HG03039 (cell line): Measurements from ENCODE around the gene RAB42.

ENCODE experiments used
- ATAC-seq: cut with Tn5 transposase; IDR thresholded peaks from one replicate; pipeline ENCODE4 v1.9.1; 2021; ENCODE audit warnings: mild to moderate bottlenecking, moderate library complexity; ENCODE audit not compliant: unreplicated experiment

The RAB42 gene

DNA sequence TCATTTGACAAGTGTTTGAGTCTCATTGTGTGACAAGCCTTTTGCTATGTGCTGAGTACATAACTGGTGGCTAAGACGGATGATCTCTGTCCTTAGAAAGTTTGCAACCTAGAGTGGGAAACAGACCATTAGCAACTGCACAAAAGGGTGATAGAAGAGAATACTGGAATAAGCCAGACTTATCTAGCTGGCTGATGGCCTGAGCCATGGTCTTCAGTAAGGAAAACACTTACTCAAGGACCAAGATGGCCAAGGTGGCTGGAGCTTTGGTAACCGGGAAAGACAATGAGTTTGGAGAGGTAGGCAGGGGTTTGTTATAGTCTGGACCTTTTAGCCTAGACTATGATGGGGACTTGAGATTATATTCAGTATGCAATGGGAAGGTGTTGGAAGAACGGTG lies 52.4 kb downstream of the RAB42 start:
- no peak for ATAC-seq
